T-cell (primary cell): ENCODE measurements around the gene UBE2E2. TPM values are rescaled to one million over a fixed set of nuclear protein-coding genes. Genes with fewer than 3 reads are reported as not detected.

Experiments used
- ATAC-seq, 4 experiments: fragments of 200-7000 bp in 3 of 4; fragments of 150-1000 bp in 1 of 4; cut with Tn5 transposase; replicated peaks in 1 of 4; 1 replicate in 3 of 4; 2 replicates in 1 of 4; pipeline ENCODE4 v1.10.0; 2021; ENCODE audit warnings: moderate library complexity in 3 of 4, mild to moderate bottlenecking in 2 of 4, moderate number of reproducible peaks in 1 of 4
- CTCF ChIA-PET, 2 donors: fragments of 300-600 bp; sonication (Branson Sonifier 250); formaldehyde crosslinking; loops; one replicate each; lab custom pipeline; 2022; ENCODE audit warnings: antibody characterized with exemption in 2 of 2; lab: Charles Lee
- POLR2A ChIA-PET, 2 donors: fragments of 300-600 bp; sonication (Branson Sonifier 250); formaldehyde crosslinking; loops; one replicate each; lab custom pipeline; 2022; ENCODE audit warnings: antibody characterized with exemption in 2 of 2; lab: Charles Lee
- DNase-seq, 35 experiments: peaks; one replicate each; pipeline versions ENCODE4 v3.0.0 to v3.0.0-alpha.2; 2013 to 2023
- H3K27ac ChIP-seq: one replicate; pipeline ENCODE4 v1.5.1; 2013; ENCODE audit warnings: low read length
- H3K27me3 ChIP-seq, 2 experiments: replicated peaks in 1 of 2; 1 replicate in 1 of 2; 2 replicates in 1 of 2; pipeline versions ENCODE4 v1.6.1 to v1.7.0; 2013; ENCODE audit warnings: low read length in 1 of 2, mixed read lengths in 1 of 2; ENCODE audit not compliant: control insufficient read depth in 2 of 2, insufficient read depth in 2 of 2; ENCODE audit errors: extremely low read depth in 1 of 2
- H3K36me3 ChIP-seq, 2 donors: 1 replicate in 1 of 2; 2 replicates in 1 of 2; pipeline versions ENCODE4 v1.6.1 to v1.7.0; 2013; ENCODE audit warnings: low read length in 1 of 2; ENCODE audit not compliant: control insufficient read depth in 2 of 2, insufficient read depth in 1 of 2; ENCODE audit errors: extremely low read depth in 1 of 2
- H3K4me1 ChIP-seq, 2 experiments: 1 replicate in 1 of 2; 2 replicates in 1 of 2; pipeline versions ENCODE4 v1.6.1 to v1.7.0; 2013; ENCODE audit warnings: low read length in 2 of 2, mixed read lengths in 1 of 2; ENCODE audit not compliant: insufficient read depth in 2 of 2, control insufficient read depth in 1 of 2; ENCODE audit errors: extremely low read depth in 1 of 2
- H3K4me3 ChIP-seq, 2 donors: 1 replicate in 1 of 2; 2 replicates in 1 of 2; pipeline versions ENCODE4 v1.5.1 to v1.7.0; 2013; ENCODE audit warnings: mild to moderate bottlenecking in 2 of 2, low read length in 1 of 2, moderate library complexity in 1 of 2; ENCODE audit not compliant: control insufficient read depth in 1 of 2; ENCODE audit errors: extremely low read depth in 1 of 2
- H3K9me3 ChIP-seq: 2 replicates; pipeline ENCODE4 v1.7.0; 2013
- H3K27ac Mint-ChIP-seq, 2 donors: one replicate each; pipeline ENCODE4 v1.8.0; 2020 to 2021; ENCODE audit warnings: mild to moderate bottlenecking in 2 of 2, mixed read lengths in 2 of 2
- H3K27me3 Mint-ChIP-seq, 2 donors: one replicate each; pipeline ENCODE4 v1.8.0; 2021 to 2022; ENCODE audit warnings: mixed read lengths in 2 of 2
- H3K36me3 Mint-ChIP-seq: one replicate; pipeline ENCODE4 v1.8.0; 2021; ENCODE audit warnings: mixed read lengths
- H3K4me1 Mint-ChIP-seq, 3 donors: one replicate each; pipeline ENCODE4 v1.8.0; 2020 to 2022; ENCODE audit warnings: mixed read lengths in 3 of 3, mild to moderate bottlenecking in 1 of 3
- H3K4me3 Mint-ChIP-seq, 3 donors: one replicate each; pipeline ENCODE4 v1.8.0; 2020 to 2022; ENCODE audit warnings: mild to moderate bottlenecking in 3 of 3, mixed read lengths in 3 of 3, moderate library complexity in 3 of 3
- H3K9me3 Mint-ChIP-seq, 3 donors: one replicate each; pipeline ENCODE4 v1.8.0; 2020 to 2022; ENCODE audit warnings: mixed read lengths in 3 of 3
- WGBS: methylation state at CpG from one replicate; pipeline ENCODE4 v1.1.5; 2013; ENCODE audit warnings: missing lambda C conversion rate; ENCODE audit not compliant: insufficient coverage; 5-methylcytosine and 5-hydroxymethylcytosine counted together
- total RNA-seq, 35 experiments: library from RNA in 6 of 35; stranded (reverse) in 6 of 35; fragments of 120-200 nt in 1 of 35; gene quantifications; one replicate each; pipeline versions ENCODE4 v1.2.1 to v1.2.4 and lab custom pipeline; 2013 to 2026

The UBE2E2 gene
- total RNA-seq, 5 donors from 2014 or later (not counting 1 experiment from before 2014, with no cell fraction given): 7.2 to 17.6 (median 7.5) TPM

DNA sequence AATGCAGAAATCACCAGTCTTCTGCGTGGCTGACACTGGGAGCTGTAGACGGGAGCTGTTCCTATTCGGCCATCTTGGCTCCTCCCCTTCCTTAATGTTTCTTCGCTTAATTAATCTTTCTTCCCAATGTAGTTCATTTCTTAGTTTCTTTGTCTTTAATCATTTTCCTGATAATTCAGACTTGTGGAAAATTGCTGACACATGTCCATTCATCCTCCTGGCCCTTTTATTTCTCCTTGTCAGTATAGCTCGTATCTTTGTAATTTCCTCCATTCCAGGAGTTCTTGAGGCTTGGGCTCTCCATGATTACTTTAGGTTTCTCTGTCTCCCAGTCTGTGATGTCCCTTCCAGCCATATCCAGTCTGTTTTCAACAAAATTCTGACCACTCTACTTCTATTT is 98.7 kb downstream of the UBE2E2 start:
- 98% methylated on average over 4 of the region's 5 CpGs for WGBS
- Mint-ChIP-seq H3K4me3 (no peak overlapping the region), H3K27ac (no peak overlapping the region), H3K9me3 (peaks cover 6 to 12% (median 8%) of the 10 kb centered on the region in 3 donors), H3K27me3 (no peaks in the 10 kb centered on the region), H3K4me1 (peaks cover 0 to 25% (median 2%) of the 10 kb centered on the region in 3 donors), H3K36me3 (peaks cover 4% of the 10 kb centered on the region)
- POLR2A ChIA-PET: interaction anchor here in 1 of 2 donors (0.6 kb wide), 1 partner anchor 40 kb away, joined by 3 read pairs; no protein-coding TSS in a partner anchor
- CTCF ChIA-PET: no interaction called here
- DNase-seq (no peak), ATAC-seq (no peak)
- Histone ChIP-seq H3K9me3 (no peaks in the 10 kb centered on the region), H3K27me3 (no peaks in the 10 kb centered on the region), H3K4me3 (no peak overlapping the region), H3K4me1 (no peaks in the 10 kb centered on the region), H3K27ac (no peak overlapping the region), H3K36me3 (no peaks in the 10 kb centered on the region)

DNA sequence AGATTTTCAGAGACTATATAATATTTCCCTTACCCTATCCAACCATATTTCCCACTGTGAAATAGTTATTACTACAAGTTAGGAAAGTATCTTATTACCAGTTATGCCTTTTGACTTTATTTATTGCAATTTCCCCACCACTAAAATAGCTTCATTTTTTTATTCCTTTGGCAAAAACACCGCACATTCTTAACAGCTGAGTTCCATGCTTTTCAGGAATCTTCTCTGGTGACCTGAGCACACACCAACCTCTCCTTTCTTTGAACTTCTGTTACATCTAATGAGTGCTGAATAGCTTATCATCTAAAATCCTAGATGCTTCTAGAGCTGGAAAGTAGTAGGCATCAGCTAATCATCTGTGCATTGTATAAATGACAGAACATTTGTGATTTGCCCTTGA is 99.1 kb downstream of the UBE2E2 start:
- no peaks in the 10 kb centered on the region for H3K9me3 ChIP-seq
- ChIA-PET POLR2A (no interaction called here), CTCF (no interaction called here)
- Mint-ChIP-seq H3K9me3 (peaks cover 6 to 12% (median 10%) of the 10 kb centered on the region in 3 donors), H3K36me3 (peaks cover 4% of the 10 kb centered on the region), H3K27me3 (no peaks in the 10 kb centered on the region), H3K4me1 (peaks cover 0 to 25% (median 2%) of the 10 kb centered on the region in 3 donors), H3K4me3 (no peak overlapping the region), H3K27ac (no peak overlapping the region)
- no peak overlapping the region for H3K27ac ChIP-seq
- no peaks in the 10 kb centered on the region for H3K27me3 ChIP-seq
- H3K4me3 ChIP-seq: no peak overlapping the region
- no peaks in the 10 kb centered on the region for H3K36me3 ChIP-seq
- no peak for ATAC-seq
- WGBS: no CpG with 5 or more reads among the region's 1 CpG
- H3K4me1 ChIP-seq: no peaks in the 10 kb centered on the region
- no peak for DNase-seq

- no peaks in the 10 kb centered on the region for H3K27me3 ChIP-seq
- H3K36me3 Mint-ChIP-seq: peaks cover 4% of the 10 kb centered on the region
- no peaks in the 10 kb centered on the region for H3K27me3 Mint-ChIP-seq
- no peak overlapping the region for H3K27ac ChIP-seq
- ChIA-PET CTCF (no interaction called here), POLR2A (no interaction called here)
- H3K27ac Mint-ChIP-seq: no peak overlapping the region
- DNase-seq (no peak), ATAC-seq (no peak)
- H3K4me3 ChIP-seq: no peak overlapping the region
- no peaks in the 10 kb centered on the region for H3K4me1 ChIP-seq
- H3K9me3 Mint-ChIP-seq: peaks cover 6 to 14% (median 11%) of the 10 kb centered on the region in 3 donors
- H3K4me1 Mint-ChIP-seq: peaks cover 0 to 25% (median 2%) of the 10 kb centered on the region in 3 donors
- no peaks in the 10 kb centered on the region for H3K36me3 ChIP-seq
- no peak overlapping the region for H3K4me3 Mint-ChIP-seq
- no peaks in the 10 kb centered on the region for H3K9me3 ChIP-seq
- no CpG with 5 or more reads among the region's 6 CpGs for WGBS
These were observed 100.6 kb downstream of the UBE2E2 start for GRCh38 chr3:23303601-23304217.

- H3K4me1 Mint-ChIP-seq: peaks cover 0 to 25% (median 2%) of the 10 kb centered on the region in 3 donors
- H3K36me3 ChIP-seq: no peaks in the 10 kb centered on the region
- H3K27me3 Mint-ChIP-seq: no peaks in the 10 kb centered on the region
- H3K27ac ChIP-seq: no peak overlapping the region
- ChIA-PET POLR2A (no interaction called here), CTCF (no interaction called here)
- no peaks in the 10 kb centered on the region for H3K36me3 Mint-ChIP-seq
- WGBS: no CpG with 5 or more reads among the region's 1 CpG
- DNase-seq: no peak
- H3K27ac Mint-ChIP-seq: no peak overlapping the region
- peaks cover 2 to 12% (median 6%) of the 10 kb centered on the region in 3 donors for H3K9me3 Mint-ChIP-seq
- H3K27me3 ChIP-seq: no peaks in the 10 kb centered on the region
- H3K4me1 ChIP-seq: no peaks in the 10 kb centered on the region
- no peak for ATAC-seq
- H3K4me3 ChIP-seq: no peak overlapping the region
- H3K9me3 ChIP-seq: no peaks in the 10 kb centered on the region
- H3K4me3 Mint-ChIP-seq: no peak overlapping the region
These were observed 101.3 kb downstream of the UBE2E2 start for GRCh38 chr3:23304424-23304823.

GRCh38 chr3:23308986-23309625 is 106.0 kb downstream of the UBE2E2 start:
- Histone ChIP-seq H3K9me3 (no peaks in the 10 kb centered on the region), H3K27me3 (no peaks in the 10 kb centered on the region), H3K4me3 (no peak overlapping the region), H3K4me1 (no peaks in the 10 kb centered on the region), H3K27ac (no peak overlapping the region), H3K36me3 (no peaks in the 10 kb centered on the region)
- Mint-ChIP-seq H3K36me3 (no peaks in the 10 kb centered on the region), H3K27ac (no peak overlapping the region), H3K9me3 (peaks cover 5 to 10% (median 7%) of the 10 kb centered on the region in 3 donors), H3K4me1 (peaks cover 0 to 12% (median 4%) of the 10 kb centered on the region in 3 donors), H3K27me3 (no peaks in the 10 kb centered on the region), H3K4me3 (no peak overlapping the region)
- ATAC-seq (no peak), DNase-seq (no peak)
- ChIA-PET CTCF (no interaction called here), POLR2A (no interaction called here)
- WGBS: no CpG with 5 or more reads among the region's 2 CpGs

DNA sequence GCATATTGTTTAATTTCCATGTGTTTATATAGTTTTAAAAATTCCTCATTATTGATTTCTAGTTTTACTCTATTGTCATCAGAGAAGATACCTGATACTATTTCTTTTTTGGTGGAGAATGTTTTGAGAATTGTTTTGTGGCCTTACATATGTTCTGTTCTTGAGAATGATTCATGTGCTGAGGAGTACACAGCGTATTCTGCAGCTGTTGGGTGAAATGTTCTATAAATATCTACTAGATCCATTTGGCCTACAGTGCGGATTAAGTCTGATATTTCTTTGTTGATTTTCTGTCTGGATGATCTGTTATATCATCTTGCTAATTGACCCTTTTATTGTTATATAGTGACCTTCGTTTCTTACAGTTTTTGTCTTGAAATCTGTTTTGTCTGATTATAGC is 109.7 kb downstream of the UBE2E2 start:
- Mint-ChIP-seq H3K36me3 (peaks cover 4% of the 10 kb centered on the region), H3K27ac (no peak overlapping the region), H3K4me3 (no peak overlapping the region), H3K4me1 (peaks cover 10 to 20% (median 13%) of the 10 kb centered on the region in 3 donors), H3K27me3 (no peaks in the 10 kb centered on the region), H3K9me3 (peaks cover 6 to 10% (median 7%) of the 10 kb centered on the region in 3 donors)
- Histone ChIP-seq H3K27ac (no peak overlapping the region), H3K4me3 (no peak overlapping the region), H3K9me3 (no peaks in the 10 kb centered on the region), H3K36me3 (no peaks in the 10 kb centered on the region), H3K4me1 (no peaks in the 10 kb centered on the region), H3K27me3 (no peaks in the 10 kb centered on the region)
- DNase-seq: no peak
- ATAC-seq: no peak
- CTCF ChIA-PET: no interaction called here
- no CpG with 5 or more reads among the region's 3 CpGs for WGBS
- POLR2A ChIA-PET: interaction anchor here (0.7 kb wide), 2 partner anchors 72 to 135 kb away, joined by 5 to 9 read pairs; no protein-coding TSS in a partner anchor
